ENCODE data around the gene LILRB1. TPM values are rescaled to one million over a fixed set of nuclear protein-coding genes. Genes with fewer than 3 reads are reported as not detected.

LILRB1 gene
- total and polyA plus RNA-seq, 9 of the 15 experiments (the other 6 are each of a cell fraction or from before 2014, with no cell fraction given): not detected

GRCh38 chr19:54600212-54600611, 30.1 kb upstream of the LILRB1 start:
- no peak overlapping the region for H2AFZ ChIP-seq (ENCODE audit: low read depth, low read length)
- BruUV-seq (replicated peaks): no TSS peak
- ChIA-PET CTCF (ENCODE audit: low intra/inter-chr PET ratio) (no interaction called here), POLR2A (no interaction called here)
- no peak overlapping the region for H3K4me2 ChIP-seq (ENCODE audit: insufficient read depth, low read length)
- 3% methylated on average over 5 of the region's 5 CpGs for WGBS (ENCODE audit: insufficient coverage, low coverage, missing lambda C conversion rate)
- no peaks in the 10 kb centered on the region for H3K4me1 ChIP-seq (replicated peaks in 1 of 2; ENCODE audit: control insufficient read depth in 2 of 2, insufficient read depth in 2 of 2, low read length in 2 of 2)
- H3K9ac ChIP-seq (ENCODE audit: insufficient read depth in 1 of 2, low read depth in 2 of 2, low read length in 2 of 2): no peak overlapping the region
- FAIRE-seq (no peak), ATAC-seq (no peak), DNase-seq (ENCODE audit: extremely low read depth in 1 of 4, low spot score in 3 of 4) (no peak)
- no peaks in the 10 kb centered on the region for H4K20me1 ChIP-seq (replicated peaks; ENCODE audit: control insufficient read depth, insufficient read depth, low read length)
- peaks cover 2 to 32% of the 10 kb centered on the region in 2 experiments; a peak in 4 of 5 replicates for H3K27me3 ChIP-seq (ENCODE audit: control insufficient read depth in 2 of 2, insufficient read depth in 2 of 2, low read length in 2 of 2)
- H3K79me2 ChIP-seq (ENCODE audit: control insufficient read depth, insufficient read depth, low read length): no peaks in the 10 kb centered on the region
- intact Hi-C loops (cut with micrococcal nuclease): no loop called here
- no peaks in the 10 kb centered on the region for H3K36me3 ChIP-seq (ENCODE audit: control insufficient read depth, insufficient read depth, low read length)
- no peak overlapping the region for H3K27ac ChIP-seq (ENCODE audit: extremely low read depth, low read depth, low read length)
- no peak overlapping the region for H3K4me3 ChIP-seq
- TF ChIP-seq ZNF253 (CRISPR knock-in tag; conservative IDR thresholded peaks at IDR 0.05) (no peak), ZKSCAN8 (CRISPR knock-in tag; IDR thresholded peaks at IDR 0.05) (no peak), ZZZ3 (IDR thresholded peaks at IDR 0.05) (no peak), RFX5 (IDR thresholded peaks at IDR 0.05; ENCODE audit: low read depth, low read length) (no peak), ZNF398 (CRISPR knock-in tag; IDR thresholded peaks at IDR 0.05) (no peak), ATF2 (CRISPR knock-in tag; IDR thresholded peaks at IDR 0.05) (no peak), TRIM28 (IDR thresholded peaks at IDR 0.05) (no peak), HNRNPK (IDR thresholded peaks at IDR 0.05; ENCODE audit: low read depth, low read length, poor library complexity, severe bottlenecking) (no peak), ZNF24 (IDR thresholded peaks at IDR 0.05) (no peak), E4F1 (CRISPR knock-in tag; IDR thresholded peaks at IDR 0.05; ENCODE audit: borderline replicate concordance) (no peak), ZFP1 (CRISPR knock-in tag; IDR thresholded peaks at IDR 0.05) (no peak), ZBTB9 (CRISPR knock-in tag; IDR thresholded peaks at IDR 0.05) (no peak), ZEB2 (IDR thresholded peaks at IDR 0.05) (no peak), ZBTB12 (CRISPR knock-in tag; IDR thresholded peaks at IDR 0.05) (no peak), MAX (CRISPR knock-in tag; IDR thresholded peaks at IDR 0.05) (no peak)
- H3K9me1 ChIP-seq (ENCODE audit: control insufficient read depth, insufficient read depth, low read length): no peaks in the 10 kb centered on the region
- H3K9me3 ChIP-seq (replicated peaks; ENCODE audit: control insufficient read depth, insufficient read depth, low read depth, low read length): no peaks in the 10 kb centered on the region
- in situ Hi-C loops (cut with MboI): no loop called here
